ENCODE measurements around the gene NAT9.

GRCh38 chr17:74785981-74786360 is 9.8 kb upstream of the NAT9 start:
- TF ChIP-seq CTCF (IDR thresholded peaks at IDR 0.05 in 8 of 11, conservative IDR thresholded peaks at IDR 0.05 in 3 of 11) (no peak), POLR2AphosphoS5 (IDR thresholded peaks at IDR 0.05) (no peak)

Data from spleen (tissue), 7 donors.